ENCODE data around the gene ADCYAP1R1.

The ADCYAP1R1 gene

DNA sequence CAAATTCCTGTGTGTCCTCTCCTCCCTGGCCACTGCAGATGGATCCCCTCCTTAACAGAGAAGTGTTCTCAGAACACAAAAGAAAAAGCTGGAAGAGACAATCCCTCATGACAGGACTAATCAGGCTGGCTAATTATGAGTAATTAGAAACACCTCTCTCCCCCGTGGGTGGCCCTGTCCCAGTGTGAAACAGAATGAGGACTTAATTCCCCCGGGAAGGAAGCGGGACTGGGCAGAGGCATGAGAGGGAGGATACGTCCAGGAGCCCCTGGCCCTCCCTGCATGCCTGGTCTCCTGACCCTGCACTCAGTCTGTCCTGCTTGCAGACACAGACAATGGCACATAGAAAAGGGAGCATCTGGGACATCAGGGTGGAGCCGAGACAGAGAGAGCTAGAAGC lies 7.6 kb upstream of the ADCYAP1R1 start:
- DNase-seq, result no peak

DNA sequence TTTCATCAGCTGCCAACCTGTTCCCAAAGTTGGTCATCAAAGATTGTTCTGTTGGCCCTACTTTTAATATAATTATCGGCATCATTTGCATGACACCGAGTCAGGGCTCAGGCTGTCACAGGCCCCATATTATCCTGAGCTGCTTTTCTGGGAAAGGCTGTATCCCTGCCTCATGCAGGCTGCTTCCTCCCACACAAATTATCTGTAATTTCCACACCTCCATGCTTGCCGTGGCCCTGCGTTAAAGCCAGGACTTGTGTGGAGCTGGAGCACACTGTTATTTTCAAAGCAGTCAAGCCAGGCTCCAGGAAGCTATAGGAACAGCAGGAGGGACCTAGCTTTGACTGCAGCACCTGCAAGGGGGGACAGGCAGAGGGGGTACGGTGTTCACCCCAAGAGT lies 5.4 kb upstream of the ADCYAP1R1 start:
- no peak for DNase-seq

DNA sequence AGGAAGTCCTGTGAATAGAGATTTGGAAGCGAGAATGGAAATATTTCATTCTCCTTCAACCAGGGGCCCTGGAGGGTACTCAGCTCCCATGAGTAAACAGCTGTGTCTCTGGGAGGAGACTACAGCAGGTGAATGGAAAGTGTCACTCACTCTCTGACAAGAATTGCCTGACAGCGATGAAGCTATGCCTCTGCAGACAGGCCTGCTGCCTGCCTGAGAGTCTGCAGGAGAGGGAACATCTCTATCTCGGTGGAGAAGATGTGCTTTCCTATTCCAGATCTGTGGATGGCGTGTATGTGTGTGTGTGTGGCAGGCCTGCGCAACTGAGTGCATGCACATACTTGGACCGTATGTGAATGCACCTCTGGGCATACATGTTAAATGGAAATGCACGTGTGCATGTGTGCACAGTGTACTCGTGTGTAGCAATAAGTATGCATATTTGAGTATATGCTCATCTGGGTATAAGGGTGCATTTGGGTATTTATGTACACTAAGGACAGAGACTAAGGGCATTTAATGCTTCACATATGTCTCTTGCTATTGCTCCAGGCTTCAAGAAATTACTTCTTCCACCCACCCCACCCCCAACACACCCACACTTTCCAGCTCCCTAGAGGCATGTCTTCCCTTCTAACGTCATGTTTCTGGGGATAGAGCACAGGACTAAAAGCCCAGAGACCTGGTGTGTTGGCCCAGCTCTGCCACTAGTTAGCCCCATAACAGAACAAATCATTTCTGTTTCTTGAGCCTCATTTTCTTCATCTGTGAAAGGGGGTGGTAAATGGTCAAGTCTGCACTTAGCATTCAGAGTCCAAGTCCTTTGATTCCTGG lies 4.6 kb upstream of the ADCYAP1R1 start:
- DNase-seq, result no peak

DNA sequence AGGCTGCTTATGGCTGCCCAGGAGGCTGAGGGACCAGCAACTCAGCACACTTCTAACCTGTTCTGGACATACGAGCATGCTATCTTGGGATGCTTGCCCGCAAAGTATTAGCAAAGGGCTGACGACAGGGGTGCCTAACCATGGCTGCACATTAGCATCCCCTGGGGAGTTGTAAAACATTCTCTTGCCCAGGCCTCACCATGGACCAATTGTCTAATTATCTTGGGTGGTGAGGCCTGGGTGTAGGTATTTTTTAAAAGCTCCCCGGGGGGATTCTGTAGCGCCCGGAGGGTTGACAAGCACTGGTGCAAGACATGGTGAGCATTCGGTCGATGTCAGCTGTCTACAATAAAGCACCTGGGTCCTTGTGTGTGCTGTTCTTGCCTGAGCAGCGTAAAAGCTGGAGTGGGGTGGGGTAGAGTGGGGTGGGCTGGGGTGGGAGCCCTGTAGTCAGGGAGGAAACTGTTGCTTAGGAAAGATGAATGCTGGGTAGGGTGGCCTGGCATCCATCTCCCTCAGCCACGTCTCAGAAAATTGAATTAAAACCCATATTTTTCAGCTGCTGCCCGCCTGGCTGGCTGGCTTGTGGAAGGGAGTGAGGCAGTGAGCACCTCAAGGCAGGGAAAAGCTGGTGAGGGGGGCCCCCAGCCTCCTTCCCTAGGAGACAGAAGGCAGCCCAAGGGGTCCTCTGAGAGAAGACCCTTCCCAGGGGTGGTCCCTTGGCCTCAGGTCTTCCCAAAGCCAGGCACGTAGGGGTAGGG lies 2.9 kb upstream of the ADCYAP1R1 start:
- no peak for DNase-seq

DNA sequence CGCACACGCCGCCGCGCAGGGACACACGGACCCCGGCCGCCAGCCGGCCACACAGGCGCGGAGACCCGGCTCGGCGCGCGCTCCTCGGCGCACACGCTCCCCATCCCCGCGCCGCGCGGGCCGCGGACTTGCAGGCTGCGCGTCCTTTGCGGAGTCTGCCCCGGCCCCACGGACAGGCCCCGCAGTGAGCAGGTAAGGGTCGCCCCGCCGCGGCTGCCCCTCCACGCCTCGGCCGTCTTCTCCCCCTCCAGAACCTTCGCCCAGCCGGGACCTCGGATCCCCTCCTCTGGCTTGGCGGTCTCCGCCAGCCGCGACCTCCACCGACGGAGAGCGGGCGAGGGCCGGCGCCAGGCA lies 356 bp downstream of the ADCYAP1R1 start:
- no peak for DNase-seq

DNA sequence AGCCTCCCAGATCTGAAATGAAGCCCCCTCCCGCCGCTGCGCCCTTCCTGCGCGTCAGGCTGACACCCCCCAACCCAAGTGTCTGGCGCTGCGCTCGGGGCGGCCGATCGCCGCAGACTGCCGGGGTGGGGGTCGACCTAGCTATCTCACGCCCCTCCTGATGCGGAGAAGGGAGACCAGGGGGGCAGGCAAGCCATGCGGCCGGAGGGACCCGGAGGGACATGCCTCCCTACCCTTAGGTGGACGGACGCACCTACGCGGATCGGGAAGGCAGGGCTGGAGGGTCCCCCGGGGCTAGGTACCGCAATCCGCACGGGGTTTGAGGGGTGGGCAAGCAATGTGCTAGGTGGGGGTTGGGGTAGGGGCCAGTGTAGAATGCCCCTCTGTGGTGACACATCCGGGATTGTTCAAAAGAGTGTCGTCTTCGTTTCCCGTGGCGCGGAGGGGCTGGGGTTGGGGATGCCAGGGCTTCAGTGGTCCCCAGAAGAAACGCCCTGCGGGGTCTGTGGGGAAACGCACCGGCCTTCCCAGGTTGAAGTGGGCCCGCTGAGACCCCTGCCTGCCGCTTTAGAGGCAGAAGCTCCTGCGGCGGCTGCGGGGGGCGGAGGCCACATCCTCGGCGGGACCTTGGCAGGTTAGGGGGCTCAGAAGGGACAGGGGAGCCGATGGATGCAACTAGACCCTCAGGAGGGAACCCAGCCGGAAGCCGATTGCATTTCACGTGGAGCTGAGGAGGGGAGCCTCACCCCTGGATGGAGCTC lies 913 bp downstream of the ADCYAP1R1 start:
- no peak for DNase-seq

DNA sequence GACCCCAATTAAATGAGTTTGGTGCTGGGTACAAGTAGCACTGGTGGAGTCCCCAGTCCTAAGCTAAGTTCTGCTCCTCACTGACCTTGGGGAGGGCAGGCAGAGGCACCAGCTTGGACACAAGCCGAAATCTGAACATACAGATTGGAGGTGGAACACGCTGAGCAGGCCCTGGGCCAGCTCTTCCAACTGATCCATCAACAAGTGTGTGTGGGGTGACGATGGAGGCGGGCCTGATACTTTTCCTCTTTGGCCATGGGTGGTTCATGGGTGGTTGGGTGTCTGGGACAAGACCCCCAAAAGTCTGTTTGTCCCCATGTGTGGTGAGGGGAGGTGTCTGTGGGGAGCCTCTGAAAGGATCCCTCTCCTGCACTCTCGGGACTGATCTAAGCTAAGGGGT lies 1.9 kb downstream of the ADCYAP1R1 start:
- DNase-seq, result no peak

DNA sequence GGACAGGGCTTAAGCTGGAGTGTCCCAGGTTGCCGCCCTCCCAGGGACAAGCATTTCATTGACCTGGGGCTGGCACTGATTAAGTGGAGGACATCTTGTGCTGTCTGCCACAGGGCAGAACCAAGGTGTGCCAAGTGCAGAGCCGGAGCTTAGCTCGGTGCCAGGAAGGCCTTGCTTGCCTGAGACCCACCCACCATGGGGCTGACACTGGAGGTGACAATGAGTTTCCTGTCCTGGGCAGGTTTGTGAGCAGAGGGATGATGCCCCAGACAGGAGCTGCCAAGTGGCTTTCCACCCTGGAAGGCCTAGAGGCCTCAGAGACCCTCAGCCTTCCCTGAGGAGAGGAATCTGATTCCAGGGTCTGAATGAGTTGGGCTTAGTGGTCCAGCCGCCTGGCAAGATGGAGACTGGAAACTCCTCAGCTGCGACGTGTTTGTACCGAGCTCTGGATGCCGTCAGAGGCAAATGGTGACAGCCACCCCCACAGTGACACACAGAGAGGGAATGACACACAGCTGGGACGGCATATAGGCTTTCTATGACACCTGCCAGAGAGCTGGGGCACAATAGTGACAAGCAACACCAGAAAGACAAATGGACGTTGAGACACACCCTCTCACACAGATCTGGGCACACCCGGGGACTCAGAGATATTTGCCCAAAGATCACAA lies 2.6 kb downstream of the ADCYAP1R1 start:
- DNase-seq, result no peak

DNA sequence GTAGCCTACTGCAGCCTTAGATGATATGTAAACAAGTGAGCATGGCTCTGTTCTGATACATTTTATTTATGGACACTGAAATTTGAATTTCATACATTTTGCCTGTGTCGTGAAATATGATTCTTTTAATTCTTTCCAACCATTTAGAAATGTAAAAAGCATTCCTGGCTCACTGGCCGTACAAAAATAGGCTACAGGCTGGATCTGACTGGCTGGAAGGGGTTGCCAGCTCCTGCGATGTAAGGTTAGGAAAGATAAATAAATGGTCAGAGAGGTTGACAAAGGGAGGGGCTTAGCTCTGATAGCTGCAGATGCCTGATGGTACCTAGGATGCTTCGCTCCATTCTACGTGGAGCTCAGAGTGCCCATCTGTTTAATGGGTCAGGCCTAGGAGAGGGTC lies 3.4 kb downstream of the ADCYAP1R1 start:
- no peak for DNase-seq

DNA sequence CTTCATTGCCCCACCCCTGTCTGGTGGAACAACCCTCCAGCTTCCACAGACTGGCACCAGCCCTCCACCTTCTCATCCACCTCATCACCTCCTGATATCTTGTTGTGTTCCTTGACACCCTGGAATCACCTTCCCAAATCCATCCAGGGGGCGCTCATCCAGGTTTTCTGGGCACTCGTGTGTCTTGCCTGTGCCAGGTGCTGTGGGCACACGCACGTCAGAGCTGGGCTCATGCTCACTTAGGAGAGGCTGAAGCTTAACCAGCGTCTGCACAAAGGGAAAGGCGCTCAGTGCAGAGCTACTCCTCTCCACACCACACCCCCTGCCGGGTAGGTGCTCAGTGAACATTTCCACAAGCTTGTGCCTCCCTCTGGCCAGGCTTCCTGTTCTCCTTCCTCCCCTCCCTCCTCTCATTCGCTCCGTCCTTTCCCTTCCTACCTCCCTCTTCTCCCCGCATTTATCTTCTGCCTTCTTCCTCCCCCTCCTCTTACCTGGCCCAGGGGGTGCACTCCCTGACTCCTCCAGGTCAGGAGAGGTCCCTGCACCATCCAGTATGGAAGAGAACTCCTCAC lies 4.8 kb downstream of the ADCYAP1R1 start:
- no peak for DNase-seq

DNA sequence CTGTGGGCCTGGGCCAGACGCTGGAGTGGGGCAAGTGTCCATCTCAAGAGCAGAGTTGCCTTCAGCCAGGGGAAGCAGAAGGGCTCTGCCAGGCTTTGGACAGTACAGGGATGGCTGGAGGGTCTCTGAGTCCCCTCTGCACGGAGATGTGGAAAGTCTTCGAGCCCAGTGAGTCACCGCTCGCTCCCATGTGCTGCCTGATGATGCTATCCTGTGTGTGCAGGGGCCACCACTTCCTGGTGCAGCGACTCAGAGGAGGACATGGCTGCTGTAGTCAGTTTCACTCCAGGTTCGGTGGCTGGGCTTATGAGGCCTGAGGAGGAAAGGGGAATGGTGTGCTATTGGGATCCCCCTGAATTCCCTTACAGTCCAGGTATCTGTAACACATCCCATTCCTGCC lies 6.0 kb downstream of the ADCYAP1R1 start:
- DNase-seq, result no peak

DNA sequence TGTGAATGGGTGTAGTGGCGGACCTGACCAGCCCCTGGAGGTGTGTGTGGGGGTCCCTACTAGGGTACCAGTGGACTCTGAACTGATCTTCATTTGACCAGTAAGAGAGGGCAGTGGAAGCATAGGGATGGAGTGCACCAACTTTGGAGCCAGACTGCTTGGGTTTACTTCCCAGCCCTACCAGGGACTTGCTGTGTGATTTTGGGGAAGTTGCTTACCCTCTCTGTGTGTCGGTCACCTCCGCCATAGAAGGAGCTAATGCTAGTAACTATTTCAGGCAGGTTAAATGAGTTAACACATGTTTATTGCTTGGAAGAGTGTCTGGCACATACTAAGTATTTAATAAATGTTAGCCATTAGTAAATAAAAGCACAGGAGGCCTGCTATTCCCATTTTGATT lies 6.6 kb downstream of the ADCYAP1R1 start:
- DNase-seq, result no peak

DNA sequence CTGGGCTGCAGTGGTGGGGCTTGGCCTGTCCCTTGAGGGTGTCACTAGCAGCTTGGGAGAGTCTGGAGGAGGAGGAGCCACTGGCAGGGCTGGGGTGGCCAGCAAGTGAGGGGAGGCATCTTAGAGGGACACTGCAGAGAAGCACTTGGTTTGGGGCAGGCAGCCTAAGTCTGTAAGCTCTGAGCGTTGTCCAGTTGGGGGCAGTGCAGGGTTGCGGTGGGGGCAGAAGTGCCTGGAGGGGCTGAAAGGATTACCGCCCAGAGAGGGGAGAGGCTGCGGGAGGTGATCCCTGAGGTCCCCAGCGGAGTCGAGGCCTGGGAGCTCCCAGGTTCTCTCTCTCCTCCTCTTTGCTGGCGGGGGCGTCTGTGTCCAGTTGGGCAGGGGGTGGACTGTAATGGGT lies 7.4 kb downstream of the ADCYAP1R1 start:
- no peak for DNase-seq

DNA sequence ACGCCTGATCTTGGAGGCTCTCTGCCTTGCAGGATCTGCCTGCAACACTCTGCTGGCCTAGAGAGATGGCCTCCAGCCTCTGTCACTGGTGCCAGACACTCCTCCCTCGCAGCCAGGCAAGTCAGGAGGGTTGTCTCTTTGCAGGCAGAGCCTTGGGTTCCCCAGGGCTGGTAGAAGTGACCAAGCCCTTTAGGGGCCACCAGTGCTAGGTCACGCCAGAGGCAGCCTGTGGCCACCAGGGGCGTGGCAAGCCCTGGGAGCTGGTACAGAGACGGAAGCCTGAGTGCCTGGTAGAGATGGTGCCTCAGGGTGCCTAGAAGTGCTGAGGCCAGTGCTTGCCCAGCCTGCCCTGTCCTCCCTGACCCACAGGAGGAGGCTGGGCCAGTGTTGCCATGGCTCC lies 9.1 kb downstream of the ADCYAP1R1 start:
- DNase-seq, result no peak

DNA sequence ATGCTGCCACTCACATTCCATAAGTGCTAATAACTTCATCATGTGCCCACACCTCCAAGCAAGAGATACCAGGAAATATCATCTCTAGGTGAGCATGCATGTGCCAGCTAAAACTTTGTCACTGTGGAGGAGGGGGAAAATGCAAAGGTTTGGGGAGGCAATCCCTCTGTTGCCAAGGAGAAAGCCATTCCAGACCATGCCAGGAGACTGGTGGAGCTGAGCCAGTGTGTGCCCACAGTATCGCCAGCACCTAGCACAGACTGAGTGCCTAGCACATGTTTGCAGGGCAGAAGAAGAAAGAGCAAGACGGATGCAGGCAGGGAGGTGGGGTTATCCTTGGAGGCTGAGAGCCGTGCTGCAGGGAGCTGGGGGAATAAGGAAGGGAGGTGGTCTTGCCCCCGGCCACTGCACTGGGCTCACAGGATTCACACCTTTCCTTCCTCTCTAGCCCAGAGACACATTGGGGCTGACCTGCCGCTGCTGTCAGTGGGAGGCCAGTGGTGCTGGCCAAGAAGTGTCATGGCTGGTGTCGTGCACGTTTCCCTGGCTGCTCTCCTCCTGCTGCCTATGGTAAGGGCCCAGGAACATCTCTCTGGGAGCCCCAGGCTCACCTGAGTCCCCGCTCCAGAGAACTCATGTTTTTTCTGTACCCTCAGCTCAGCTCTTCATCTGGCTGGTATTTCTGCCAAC lies 10.8 kb downstream of the ADCYAP1R1 start:
- no peak for DNase-seq

DNA sequence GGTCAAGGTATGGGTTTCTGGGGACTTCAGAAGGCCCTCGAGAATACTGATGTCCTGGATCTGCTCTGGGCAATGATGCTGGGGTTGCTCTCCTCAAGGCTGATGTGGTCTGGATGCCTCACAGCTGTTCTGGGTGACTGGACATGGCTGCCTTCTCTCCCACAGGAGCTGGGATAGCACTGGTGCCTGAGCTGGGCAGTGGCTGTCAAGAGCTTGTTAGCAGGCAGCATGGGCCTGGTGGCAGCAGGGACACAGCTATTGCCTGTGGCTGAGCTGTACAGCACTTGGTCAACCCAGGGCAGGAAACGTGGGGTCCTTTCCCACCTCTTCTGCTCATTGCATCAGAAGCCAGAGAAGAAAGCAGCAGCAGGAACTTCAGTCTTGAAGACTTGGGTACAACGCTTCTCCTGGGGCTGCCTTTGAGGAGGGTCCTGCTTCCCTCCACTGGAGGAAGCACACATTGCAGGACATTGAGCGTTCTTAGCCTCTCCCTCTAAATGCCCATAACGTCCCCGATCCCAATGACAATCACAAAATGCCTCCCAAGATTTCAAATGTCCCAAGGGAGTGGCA lies 13.0 kb downstream of the ADCYAP1R1 start:
- no peak for DNase-seq

DNA sequence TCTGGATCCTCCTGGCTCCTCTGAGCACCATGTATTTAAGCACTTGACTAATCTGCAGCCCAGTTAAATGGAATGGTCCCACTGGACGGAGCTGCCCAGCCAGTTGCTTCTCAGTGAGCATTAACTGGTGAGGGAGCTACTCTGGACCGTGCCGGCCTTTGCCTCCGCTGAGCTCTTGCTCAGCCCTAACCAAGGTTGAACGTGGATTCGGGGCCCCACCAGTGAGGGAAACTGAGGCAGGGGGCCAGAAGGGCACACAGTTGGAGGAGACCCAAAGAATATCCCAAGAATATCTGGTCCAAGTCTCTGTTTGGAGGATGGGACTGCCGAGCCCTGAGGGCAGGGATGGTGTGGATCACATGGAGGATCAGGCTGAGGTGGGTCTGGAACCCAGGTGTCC lies 13.7 kb downstream of the ADCYAP1R1 start:
- no peak for DNase-seq

DNA sequence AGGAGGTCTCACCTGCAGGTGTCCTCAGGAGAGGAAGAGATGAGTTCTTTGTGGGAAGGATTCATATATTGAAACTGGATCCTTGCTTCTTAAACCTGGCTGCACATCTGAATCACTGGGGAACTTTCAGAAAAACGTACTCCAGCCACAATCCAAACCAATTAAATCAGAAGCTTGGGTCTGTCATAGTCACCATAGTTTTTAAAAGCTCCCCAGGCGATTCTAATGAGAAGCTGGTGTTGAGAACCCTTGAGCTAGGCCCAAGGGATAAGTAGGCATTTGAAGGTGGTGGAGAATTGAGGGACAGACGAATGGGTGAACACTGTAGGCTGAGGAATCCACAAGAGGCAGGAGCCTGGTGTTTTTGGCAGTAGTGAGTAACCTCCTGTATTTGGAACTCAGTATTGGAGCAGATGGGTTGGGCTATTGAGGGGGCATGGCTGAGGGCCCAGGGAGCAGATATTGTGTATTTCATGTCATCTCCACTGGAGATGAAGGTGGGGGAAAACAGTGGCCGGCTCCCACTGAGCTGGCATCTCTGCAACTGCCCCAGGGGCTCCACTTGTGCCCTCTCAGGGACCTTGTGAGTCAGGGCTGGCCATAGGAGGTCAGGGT lies 14.5 kb downstream of the ADCYAP1R1 start:
- DNase-seq, result no peak

DNA sequence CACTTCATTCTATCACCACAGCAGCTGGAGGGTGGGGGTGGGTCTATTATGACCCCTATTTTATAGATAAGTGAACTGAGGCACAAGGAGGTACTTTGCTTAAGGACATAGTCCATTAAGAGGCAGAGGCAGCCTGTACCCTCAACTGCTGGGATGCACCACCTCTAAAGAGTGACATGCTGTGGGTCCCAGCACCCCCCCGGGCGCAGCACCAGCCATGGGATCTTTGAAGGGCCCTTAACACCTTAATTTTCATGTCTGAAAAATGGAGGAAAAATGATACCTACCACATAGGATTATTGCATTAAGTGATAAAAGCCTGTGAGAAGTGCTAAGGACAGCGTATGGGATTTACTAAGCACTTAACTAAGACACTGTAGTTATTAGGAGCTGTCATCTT lies 15.4 kb downstream of the ADCYAP1R1 start:
- DNase-seq, result no peak

DNA sequence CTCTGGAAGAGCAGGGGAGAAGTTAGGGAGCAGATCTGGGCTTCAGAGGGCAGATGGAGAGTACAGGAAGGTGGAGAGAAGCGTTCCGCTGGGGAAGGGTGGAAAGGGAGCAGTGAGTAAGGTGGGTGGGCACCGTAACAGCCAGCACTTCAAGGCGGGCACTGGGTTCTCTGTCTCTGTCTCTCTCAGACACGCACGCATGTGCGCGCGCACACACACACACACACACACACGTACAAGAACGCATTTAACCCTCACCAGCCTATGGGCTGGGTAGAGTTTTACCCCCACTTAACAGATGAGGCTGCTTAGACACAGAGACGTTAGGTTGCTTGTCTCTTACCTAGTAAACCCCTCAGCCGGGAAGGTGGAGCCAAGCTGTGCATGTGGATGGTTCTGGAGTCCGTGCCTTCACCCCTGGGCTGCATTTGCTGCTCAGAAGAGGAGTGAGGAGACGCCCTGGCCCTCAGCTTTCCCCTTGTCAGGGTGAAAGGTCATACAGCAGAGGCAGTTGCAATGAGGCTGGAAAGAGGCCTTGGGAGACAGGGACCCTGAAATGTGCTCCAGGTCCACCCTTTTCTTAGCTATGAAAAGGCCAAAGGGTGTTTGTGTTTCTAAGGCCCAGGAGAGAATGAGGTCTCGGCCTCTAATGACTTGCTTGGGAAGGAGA lies 16.0 kb downstream of the ADCYAP1R1 start:
- DNase-seq, result no peak

Data from CD4-positive, alpha-beta T cell treated with Interleukin-15 for 1 hour (primary cell).